Fibroblast of skin of scalp (primary cell): Measurements from ENCODE around the gene BEST2.
A peak's percentile ranks its signal among the peaks of the same experiment; 100 is the strongest.

Source experiments
- DNase-seq: peaks from one replicate; pipeline ENCODE4 v3.0.0-alpha.2; 2013

The BEST2 gene

DNA sequence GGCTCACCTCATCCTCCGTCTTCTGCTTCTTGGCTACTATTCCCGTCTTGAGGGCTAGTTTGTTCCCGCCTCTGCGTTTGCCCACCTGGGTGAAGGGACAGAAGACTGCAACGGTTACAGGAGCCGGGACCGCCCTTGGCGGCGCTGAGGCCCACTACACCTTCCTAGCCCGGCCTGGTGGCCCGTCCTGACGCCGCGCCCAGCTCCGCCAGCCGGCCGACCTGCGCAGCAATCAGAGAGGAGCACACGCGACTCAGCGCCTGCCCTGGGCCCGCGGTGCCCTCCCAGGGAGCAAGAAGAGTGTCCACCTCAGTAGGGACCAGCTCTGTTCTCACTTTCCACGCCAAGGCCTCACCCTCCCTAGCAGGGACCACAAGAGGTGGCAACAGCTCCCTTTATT, 20.3 kb upstream of the BEST2 start:
- no peak for DNase-seq

GRCh38 chr19:12733369-12734214, 18.0 kb upstream of the BEST2 start:
- DNase-seq, result peak; percentile 59

DNA sequence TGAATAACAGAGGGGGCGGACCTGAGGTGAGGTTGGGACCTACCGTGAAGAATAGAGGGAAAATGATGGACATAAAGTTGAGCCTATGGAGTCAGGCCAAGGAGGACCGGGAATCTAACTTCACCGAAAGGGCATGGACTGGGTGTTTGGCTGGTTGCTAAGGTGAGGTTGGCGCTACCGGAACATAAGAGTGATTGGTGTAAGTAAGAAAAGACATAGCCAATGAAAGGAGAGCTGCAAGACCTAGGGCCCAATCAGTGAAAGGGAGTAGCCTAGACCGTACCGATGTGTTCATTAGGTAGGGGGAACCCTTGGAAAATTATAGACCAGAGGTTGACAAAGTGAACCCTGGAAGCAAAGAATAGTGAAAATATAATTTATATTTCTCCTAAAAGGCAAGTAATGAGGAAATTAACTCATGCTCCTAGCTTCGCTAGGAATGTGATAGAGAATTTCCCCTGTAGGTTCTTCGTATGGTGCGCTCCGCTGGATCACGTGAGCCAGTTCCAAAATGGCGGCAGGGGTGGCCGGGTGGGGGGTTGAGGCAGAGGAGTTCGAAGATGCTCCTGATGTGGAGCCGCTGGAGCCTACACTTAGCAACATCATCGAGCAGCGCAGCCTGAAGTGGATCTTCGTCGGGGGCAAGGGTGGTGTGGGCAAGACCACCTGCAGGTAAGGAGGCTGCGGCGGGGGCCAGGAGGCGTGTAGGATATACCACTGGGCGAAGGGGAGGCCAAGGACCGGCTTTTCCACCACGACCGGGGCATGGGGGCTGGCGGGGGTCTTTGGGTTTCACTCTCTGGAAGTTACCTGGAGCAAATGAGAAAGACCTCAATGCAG, 14.4 kb upstream of the BEST2 start, which contains the start of gene GET3:
GET3 (plus strand) TSS at position 503 of the 840 bp plus-strand sequence; CDS start at position 512, 9 bp downstream.
- DNase-seq, result peak; percentile 100

GRCh38 chr19:12737835-12738351, 13.7 kb upstream of the BEST2 start:
- no peak for DNase-seq

DNA sequence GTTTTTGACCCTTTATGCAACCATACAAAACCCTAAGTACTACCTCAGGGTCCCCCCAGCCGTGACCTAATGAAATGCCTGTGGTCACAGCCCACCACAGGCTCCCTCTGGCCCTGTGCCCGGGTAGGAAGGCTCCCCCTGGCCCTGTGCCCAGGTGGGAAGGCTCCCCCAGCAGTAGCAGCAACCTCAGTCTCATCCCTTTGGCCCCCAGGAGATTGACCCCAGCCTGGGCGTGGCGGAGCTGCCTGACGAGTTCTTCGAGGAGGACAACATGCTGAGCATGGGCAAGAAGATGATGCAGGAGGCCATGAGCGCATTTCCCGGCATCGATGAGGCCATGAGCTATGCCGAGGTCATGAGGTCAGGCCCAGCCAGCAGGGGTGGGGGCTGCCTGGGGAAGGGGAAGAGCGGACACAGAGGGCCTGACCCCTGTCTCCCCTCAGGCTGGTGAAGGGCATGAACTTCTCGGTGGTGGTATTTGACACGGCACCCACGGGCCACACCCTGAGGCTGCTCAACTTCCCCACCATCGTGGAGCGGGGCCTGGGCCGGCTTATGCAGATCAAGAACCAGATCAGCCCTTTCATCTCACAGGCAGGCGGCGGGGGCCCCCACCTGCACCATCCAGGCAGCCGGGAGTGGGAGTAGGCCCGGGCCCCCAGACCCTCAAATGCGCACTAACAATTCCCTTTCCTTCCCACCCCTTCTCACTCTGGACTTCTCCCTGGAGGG, 6.3 kb upstream of the BEST2 start:
- peak; percentile 42 for DNase-seq

DNA sequence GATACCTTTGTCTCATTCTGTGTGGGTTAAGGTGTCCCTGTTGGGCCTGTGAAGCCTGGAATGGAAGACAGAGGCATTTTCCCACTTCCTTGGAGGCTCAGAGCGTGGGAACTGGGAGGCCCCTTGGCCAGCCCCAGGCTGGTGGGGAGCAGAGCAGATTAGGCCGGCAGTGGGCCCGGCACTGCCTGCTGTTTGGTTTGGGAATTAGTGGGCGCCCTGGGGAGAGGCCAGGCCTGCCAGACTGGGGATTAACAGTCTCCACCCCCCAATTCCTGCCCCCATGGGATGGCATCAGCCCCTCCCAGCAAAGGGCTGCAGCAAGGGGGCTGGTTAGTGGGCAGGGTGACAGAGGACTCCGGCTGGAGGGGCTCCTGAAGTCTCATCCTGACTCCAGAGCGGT, 3.1 kb upstream of the BEST2 start:
- no peak for DNase-seq

GRCh38 chr19:12749938-12750521, 1.6 kb upstream of the BEST2 start:
- peak; percentile 29 for DNase-seq

DNA sequence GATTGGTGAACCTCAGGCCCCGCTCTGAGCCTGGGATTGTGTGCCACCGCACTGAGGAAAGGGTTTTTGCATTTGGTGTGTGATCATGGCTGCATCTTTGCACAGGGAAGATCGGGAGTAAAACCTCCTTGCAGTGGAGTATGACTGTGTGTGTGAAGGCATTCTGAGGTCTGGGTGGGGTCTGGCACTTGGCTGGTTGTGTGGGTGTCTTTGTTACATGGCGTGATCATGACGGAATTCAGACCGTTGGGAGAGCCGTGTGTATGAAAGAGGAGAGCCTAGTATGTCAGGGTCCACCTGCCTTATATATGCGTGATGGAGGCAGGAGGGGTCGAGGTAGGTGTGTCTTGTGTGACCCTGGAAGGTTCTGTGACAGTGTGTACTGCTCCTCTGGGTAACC, 740 bp upstream of the BEST2 start:
- no peak for DNase-seq

- DNase-seq, result no peak
These were observed 628 bp downstream of the BEST2 start for GRCh38 chr19:12752056-12752781.

DNA sequence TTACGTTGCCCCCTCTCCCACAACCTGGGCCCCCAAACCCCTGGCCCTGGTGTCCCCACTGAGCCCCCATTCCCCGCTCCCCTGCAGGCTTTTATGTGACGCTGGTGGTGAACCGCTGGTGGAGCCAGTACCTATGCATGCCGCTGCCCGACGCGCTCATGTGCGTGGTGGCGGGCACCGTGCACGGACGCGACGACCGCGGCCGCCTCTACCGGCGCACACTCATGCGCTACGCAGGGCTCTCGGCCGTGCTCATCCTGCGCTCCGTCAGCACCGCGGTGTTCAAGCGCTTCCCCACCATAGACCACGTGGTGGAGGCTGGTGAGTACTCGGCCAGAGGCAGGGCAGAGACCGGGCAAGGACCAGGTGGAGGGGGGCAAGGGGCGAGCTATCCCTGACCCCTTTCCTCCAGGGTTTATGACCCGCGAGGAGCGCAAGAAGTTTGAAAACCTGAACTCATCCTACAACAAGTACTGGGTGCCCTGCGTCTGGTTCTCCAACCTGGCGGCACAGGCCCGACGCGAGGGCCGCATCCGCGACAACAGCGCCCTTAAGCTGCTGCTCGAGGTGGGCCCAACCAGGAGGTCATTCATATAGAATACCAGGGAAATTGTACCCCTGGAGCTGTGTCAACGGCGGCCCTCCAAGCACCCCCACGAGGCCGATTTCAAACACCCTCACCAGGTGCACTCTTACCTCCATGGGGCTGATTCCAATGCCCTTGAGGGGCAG, 3.0 kb downstream of the BEST2 start:
- no peak for DNase-seq

DNA sequence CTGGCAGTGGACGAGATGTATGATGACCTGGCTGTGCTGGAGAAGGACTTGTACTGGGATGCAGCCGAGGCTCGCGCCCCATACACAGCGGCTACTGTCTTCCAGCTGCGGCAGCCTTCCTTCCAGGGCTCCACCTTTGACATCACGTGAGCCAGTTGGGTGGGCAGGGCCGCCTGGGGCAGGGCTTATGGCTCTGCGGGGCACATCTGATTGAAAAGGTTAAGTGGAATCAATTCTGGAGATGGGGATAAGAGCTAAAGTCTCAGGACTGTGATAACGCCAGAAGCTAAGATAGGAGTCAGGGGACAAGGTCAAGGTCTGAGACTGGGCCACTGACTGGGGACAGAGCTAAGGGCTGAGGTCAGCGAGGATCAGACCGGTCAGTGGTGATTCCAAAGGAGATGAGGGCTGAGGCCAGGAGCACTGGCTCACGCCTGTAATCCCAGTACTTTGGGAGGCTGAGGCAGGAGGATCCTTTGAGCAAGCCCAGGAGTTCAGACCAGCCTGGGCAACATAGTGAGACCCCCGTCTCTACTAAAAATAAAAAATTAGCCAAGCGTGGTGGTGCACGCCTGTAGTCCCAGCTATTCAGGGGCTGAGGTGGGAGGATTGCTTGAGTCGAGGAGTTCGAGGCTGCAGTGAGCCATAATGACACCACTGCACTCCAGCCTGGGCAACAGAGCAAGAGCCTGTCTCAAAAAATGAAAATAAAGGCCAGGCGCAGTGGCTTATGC, 4.7 kb downstream of the BEST2 start:
- DNase-seq, result no peak

- DNase-seq, result peak; percentile 66
These were observed 6.1 kb downstream of the BEST2 start for GRCh38 chr19:12757544-12758274.

DNA sequence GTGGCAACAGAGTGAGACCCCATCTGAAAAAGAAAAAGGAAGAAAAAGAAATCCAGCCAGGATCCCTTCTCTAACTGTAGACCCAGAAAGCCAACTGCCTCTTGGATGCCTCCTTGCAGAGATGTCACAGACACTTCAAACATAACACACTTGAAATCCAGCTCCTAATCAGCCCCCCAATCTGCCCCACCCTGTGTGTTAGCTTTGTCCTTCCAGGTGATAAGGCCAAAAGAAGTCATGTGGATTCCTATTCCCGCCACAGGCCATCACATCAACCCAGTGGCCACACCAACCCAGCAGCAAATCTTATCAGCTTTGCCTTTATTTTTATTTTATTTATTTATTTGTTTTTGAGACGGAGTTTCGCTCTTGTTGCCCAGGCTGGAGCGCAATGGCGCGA, 8.1 kb downstream of the BEST2 start:
- DNase-seq, result no peak

GRCh38 chr19:12763100-12763499, 11.5 kb downstream of the BEST2 start:
- DNase-seq, result no peak

DNA sequence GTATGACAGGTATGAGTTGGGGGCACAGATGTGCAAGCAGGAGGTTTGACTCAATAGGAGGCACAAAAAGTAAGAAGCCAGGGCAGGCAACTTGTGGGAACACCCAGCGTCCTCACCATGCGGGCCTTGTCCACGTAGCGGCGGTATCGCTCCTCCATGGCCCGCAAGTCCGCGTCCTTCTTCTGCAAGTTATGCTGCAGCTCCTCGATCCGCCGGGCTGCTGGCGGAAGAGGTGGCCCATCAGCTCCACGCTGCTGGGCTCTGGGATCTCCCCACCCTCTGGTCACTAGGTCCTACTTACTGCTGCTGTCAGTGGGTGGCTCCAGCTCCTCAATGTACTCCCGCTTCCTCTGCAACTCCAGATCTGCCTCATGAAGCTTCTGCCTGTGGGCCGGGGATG, 13.1 kb downstream of the BEST2 start:
- DNase-seq, result no peak

GRCh38 chr19:12766051-12766521, 14.5 kb downstream of the BEST2 start:
- DNase-seq, result peak; percentile 80

DNA sequence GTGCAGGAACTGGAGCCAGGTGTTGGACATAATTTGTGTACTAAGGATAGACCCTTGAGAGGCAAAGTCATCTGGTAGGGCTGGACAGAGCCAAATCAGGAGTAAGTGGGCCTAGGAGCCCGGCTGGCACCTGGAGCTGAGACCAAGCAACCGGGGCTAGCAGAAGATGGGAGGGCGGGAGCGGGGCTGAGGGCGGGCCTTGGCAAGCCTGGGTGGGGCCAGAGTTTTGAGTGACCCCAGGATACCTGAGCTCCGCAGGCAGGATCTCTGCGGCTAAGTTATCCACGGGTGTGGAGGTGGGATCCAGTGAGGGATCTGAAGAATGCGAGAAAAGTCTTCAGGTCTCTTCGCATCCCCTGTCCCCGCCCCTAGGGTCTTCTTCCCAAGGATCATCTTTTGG, 15.6 kb downstream of the BEST2 start:
- no peak for DNase-seq

GRCh38 chr19:12767666-12768065, 16.1 kb downstream of the BEST2 start:
- no peak for DNase-seq

DNA sequence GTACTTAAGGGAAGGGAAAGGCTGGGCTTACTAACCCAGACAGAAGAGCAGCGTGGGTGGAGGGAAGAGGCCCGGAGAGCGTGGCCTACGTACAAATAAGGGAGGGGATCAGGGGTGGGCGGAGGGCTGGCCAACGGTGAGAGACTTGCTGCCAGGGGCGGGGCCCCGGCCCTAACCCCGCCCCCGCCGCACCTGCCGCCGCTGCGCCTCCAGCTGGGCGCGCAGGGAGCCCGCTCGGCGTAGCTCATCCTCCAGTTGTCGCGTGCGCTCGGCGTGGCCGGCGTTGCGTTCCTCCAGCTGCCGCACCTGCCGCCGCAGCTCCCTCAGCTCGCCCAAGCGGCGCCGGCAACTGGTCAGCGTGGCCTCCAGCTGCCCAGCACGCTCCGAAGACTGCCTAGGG, 18.1 kb downstream of the BEST2 start:
- no peak for DNase-seq
